ENCODE data around the gene CAMK2D.

The CAMK2D gene

DNA sequence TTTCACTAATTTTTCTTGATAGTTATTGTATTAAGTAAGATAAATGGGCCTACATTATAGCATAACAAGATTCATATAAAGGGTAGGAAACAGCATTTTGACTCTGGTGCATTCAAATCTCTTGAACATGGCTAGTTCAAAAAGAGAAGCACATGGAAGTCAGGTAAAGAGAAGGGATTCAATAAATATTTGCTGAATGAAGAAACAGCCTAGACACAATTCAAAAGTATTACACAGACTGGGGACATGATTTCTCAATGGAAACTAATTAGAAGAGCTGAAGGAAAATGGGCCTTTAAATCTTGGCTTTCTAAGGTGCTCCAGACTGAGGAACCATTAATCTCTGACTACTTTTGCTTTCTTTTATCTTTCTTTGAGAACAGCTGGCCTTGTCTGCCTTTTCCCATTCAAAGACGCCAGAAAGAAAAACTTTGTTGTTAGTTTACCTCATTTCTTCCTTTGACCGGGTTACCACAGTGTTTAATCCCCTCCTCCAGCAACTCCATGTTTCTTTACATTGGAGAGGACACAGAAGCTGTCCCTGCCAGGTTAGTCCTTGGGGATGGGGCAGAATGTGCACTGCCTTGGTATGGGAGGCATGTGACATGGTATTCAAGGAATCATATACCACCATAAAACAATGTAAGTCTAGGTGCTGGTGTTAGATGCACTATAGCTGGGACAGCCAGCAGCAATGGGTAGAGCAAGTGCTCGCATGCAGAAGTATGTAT is 264.2 kb downstream of the CAMK2D start:
- H3K27me3 ChIP-seq: no peaks in the 10 kb centered on the region
- no peaks in the 10 kb centered on the region for H3K4me1 ChIP-seq (ENCODE audit: control insufficient read depth in 1 of 2, insufficient read depth in 1 of 2, low read depth in 1 of 2, low read length in 1 of 2)
- no peaks in the 10 kb centered on the region for H3K9me3 ChIP-seq
- TF ChIP-seq, protein P1, sequence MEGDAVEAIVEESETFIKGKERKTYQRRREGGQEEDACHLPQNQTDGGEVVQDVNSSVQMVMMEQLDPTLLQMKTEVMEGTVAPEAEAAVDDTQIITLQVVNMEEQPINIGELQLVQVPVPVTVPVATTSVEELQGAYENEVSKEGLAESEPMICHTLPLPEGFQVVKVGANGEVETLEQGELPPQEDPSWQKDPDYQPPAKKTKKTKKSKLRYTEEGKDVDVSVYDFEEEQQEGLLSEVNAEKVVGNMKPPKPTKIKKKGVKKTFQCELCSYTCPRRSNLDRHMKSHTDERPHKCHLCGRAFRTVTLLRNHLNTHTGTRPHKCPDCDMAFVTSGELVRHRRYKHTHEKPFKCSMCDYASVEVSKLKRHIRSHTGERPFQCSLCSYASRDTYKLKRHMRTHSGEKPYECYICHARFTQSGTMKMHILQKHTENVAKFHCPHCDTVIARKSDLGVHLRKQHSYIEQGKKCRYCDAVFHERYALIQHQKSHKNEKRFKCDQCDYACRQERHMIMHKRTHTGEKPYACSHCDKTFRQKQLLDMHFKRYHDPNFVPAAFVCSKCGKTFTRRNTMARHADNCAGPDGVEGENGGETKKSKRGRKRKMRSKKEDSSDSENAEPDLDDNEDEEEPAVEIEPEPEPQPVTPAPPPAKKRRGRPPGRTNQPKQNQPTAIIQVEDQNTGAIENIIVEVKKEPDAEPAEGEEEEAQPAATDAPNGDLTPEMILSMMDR (IDR thresholded peaks at IDR 0.05): no peak
- no peak overlapping the region for H3K27ac ChIP-seq
- H3K4me3 ChIP-seq (ENCODE audit: low read depth in 1 of 2, low read length in 1 of 2): no peak overlapping the region
- no peaks in the 10 kb centered on the region for H3K36me3 ChIP-seq

DNA sequence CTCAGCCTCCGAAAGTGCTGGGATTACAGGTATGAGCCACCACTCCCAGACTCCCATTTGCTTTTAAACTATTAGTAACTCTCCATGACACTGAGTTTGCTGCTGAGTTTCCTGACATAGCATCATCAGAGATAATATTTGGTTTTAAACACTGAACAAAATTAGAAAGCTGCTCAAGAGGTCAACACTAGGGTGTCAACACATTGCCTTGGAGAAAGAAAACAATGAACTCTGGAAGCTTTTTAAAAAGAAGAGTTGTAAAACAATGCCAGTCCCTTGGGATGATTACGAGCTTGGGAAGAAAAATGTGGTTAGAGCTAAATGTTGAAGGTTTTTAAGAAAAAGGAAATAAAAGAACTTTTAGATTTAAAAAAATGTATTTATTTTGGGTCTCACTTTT is 264.8 kb downstream of the CAMK2D start:
- no peak overlapping the region for H3K4me3 ChIP-seq (ENCODE audit: low read depth in 1 of 2, low read length in 1 of 2)
- H3K4me1 ChIP-seq (ENCODE audit: control insufficient read depth in 1 of 2, insufficient read depth in 1 of 2, low read depth in 1 of 2, low read length in 1 of 2): no peaks in the 10 kb centered on the region
- H3K27ac ChIP-seq: no peak overlapping the region
- no peaks in the 10 kb centered on the region for H3K27me3 ChIP-seq
- TF ChIP-seq, protein P1 (IDR thresholded peaks at IDR 0.05): no peak
- no peaks in the 10 kb centered on the region for H3K9me3 ChIP-seq
- no peaks in the 10 kb centered on the region for H3K36me3 ChIP-seq

DNA sequence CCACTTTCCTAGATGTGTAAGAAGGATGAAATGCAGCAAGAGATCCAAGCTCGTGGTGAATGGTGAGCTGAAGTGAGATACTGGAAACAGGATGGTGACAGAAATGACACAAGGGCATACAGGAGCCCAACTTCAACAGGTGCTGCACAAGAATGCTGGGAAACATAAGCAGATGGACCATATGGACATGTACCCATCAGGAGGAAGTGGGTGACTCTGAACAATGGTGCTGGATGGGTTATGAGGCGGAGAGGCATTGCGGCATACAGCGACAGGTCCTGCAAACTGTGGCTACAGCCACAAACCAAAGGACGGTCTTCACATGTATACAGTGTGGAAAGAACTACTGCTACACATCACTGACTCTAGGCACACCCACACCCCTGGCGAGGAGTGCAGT is 265.7 kb downstream of the CAMK2D start:
- H3K9me3 ChIP-seq: no peaks in the 10 kb centered on the region
- no peak overlapping the region for H3K4me3 ChIP-seq (ENCODE audit: low read depth in 1 of 2, low read length in 1 of 2)
- H3K27me3 ChIP-seq: no peaks in the 10 kb centered on the region
- no peak overlapping the region for H3K27ac ChIP-seq
- no peaks in the 10 kb centered on the region for H3K4me1 ChIP-seq (ENCODE audit: control insufficient read depth in 1 of 2, insufficient read depth in 1 of 2, low read depth in 1 of 2, low read length in 1 of 2)
- no peaks in the 10 kb centered on the region for H3K36me3 ChIP-seq
- TF ChIP-seq, protein P1 (IDR thresholded peaks at IDR 0.05): no peak

DNA sequence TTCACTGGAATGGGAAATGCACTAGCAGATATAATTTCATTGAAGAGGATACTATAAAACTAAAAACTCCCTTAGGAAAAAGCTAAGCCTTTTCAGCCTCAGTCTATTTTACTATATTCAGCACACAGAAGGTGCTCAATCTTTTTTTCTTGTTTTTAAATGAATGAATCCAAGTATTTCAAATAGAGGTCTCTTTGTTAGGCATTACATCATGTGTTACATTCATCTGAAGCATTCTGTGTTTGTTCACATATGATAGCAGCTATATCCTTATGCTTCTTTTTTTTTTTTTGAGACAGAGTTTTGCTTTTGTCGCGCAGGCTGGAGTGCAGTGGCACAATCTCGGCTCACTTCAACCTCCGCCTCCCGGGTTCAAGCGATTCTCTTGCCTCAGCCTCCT is 278.4 kb downstream of the CAMK2D start:
- no peaks in the 10 kb centered on the region for H3K27me3 ChIP-seq
- TF ChIP-seq, protein P1 (IDR thresholded peaks at IDR 0.05): no peak

DNA sequence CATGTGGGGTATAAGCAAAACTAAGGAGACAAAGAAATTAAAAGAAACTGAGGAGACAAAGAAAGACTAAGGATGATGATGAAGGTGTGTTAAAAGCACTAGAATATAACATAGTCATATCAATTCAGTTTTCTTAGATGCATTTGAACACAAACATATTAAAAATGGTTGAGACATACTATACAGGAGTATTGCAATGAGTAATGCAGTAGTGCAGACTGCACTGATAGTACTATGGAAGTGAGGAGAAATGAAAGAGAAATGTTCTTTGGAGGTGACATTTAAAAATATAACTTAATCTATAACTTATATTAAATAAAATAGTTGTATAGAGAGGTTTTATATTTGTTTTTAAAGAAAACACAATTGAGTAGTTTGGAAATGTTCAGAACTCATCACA is 279.2 kb downstream of the CAMK2D start:
- no peaks in the 10 kb centered on the region for H3K36me3 ChIP-seq
- no peaks in the 10 kb centered on the region for H3K27me3 ChIP-seq
- TF ChIP-seq, protein P1 (IDR thresholded peaks at IDR 0.05): no peak

More for the DNA sequence above, 278.4 kb downstream of the CAMK2D start:
- Histone ChIP-seq H3K9me3 (no peaks in the 10 kb centered on the region), H3K4me3 (ENCODE audit: low read depth in 1 of 2, low read length in 1 of 2) (no peak overlapping the region), H3K4me1 (ENCODE audit: control insufficient read depth in 1 of 2, insufficient read depth in 1 of 2, low read depth in 1 of 2, low read length in 1 of 2) (no peaks in the 10 kb centered on the region), H3K36me3 (no peaks in the 10 kb centered on the region), H3K27ac (no peak overlapping the region)

More for the DNA sequence above, 279.2 kb downstream of the CAMK2D start:
- no peak overlapping the region for H3K4me3 ChIP-seq (ENCODE audit: low read depth in 1 of 2, low read length in 1 of 2)
- H3K27ac ChIP-seq: no peak overlapping the region
- H3K4me1 ChIP-seq (ENCODE audit: control insufficient read depth in 1 of 2, insufficient read depth in 1 of 2, low read depth in 1 of 2, low read length in 1 of 2): no peaks in the 10 kb centered on the region
- no peaks in the 10 kb centered on the region for H3K9me3 ChIP-seq
